Peyer's patch (tissue), 4 donors: ENCODE data around the gene CEP68.
"Not testable (repeated sequence)": the region's sequence is repeated elsewhere in the genome, so short reads cannot be mapped to it uniquely, and the experiment has no call there.

Experiments
- POLR2A ChIP-seq, 2 donors: fragments of 450-650 bp; IDR thresholded peaks; one replicate each; pipeline ENCODE4 v1.5.1; 2017; ENCODE audit warnings: antibody characterized with exemption in 2 of 2, mild to moderate bottlenecking in 2 of 2, moderate library complexity in 2 of 2
- TF ChIP-seq, protein P1 (sequence below), 6 experiments: fragments of 450-650 bp in 4 of 6; fragments of 200-600 bp in 2 of 6; sonication (generic) in 1 of 6; IDR thresholded peaks; one replicate each; pipeline ENCODE4 v1.5.1; 2017 to 2019; ENCODE audit warnings: antibody characterized with exemption in 6 of 6, mild to moderate bottlenecking in 3 of 6, moderate library complexity in 1 of 6

- TF ChIP-seq, protein P1, sequence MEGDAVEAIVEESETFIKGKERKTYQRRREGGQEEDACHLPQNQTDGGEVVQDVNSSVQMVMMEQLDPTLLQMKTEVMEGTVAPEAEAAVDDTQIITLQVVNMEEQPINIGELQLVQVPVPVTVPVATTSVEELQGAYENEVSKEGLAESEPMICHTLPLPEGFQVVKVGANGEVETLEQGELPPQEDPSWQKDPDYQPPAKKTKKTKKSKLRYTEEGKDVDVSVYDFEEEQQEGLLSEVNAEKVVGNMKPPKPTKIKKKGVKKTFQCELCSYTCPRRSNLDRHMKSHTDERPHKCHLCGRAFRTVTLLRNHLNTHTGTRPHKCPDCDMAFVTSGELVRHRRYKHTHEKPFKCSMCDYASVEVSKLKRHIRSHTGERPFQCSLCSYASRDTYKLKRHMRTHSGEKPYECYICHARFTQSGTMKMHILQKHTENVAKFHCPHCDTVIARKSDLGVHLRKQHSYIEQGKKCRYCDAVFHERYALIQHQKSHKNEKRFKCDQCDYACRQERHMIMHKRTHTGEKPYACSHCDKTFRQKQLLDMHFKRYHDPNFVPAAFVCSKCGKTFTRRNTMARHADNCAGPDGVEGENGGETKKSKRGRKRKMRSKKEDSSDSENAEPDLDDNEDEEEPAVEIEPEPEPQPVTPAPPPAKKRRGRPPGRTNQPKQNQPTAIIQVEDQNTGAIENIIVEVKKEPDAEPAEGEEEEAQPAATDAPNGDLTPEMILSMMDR (IDR thresholded peaks at IDR 0.05), result not testable (repeated sequence)
- TF ChIP-seq POLR2A (IDR thresholded peaks at IDR 0.05), result not testable (repeated sequence)
These were observed 22.5 kb upstream of the CEP68 start for GRCh38 chr2:65033667-65034066.
